Lower lobe of right lung (tissue), 2 donors: ENCODE data around the gene PTGDR. TPM values are rescaled to one million over a fixed set of nuclear protein-coding genes. Genes with fewer than 3 reads are reported as not detected.
A peak's percentile ranks its signal among the peaks of the same experiment; 100 is the strongest.

Experiments used
- ATAC-seq, 2 donors: fragments of 200-7000 bp; cut with Tn5 transposase; one replicate each; pipeline ENCODE4 v1.9.1; 2020 to 2022; ENCODE audit warnings: mild to moderate bottlenecking in 2 of 2, moderate library complexity in 2 of 2
- DNase-seq: peaks from one replicate; pipeline ENCODE4 v3.0.0-alpha.2; 2020
- H3K27ac ChIP-seq: fragments of 200-600 bp; one replicate; pipeline ENCODE4 v1.8.0; 2022
- H3K27me3 ChIP-seq: fragments of 200-600 bp; one replicate; pipeline ENCODE4 v1.8.0; 2022; ENCODE audit warnings: low read depth
- H3K36me3 ChIP-seq: fragments of 200-600 bp; one replicate; pipeline ENCODE4 v1.8.0; 2022; ENCODE audit warnings: mild to moderate bottlenecking
- H3K4me1 ChIP-seq: fragments of 200-600 bp; one replicate; pipeline ENCODE4 v1.8.0; 2022
- H3K4me3 ChIP-seq: fragments of 200-600 bp; one replicate; pipeline ENCODE4 v1.8.0; 2022; ENCODE audit warnings: mild to moderate bottlenecking
- H3K9me3 ChIP-seq: fragments of 200-600 bp; one replicate; pipeline ENCODE4 v1.8.0; 2022
- intact Hi-C: fragments of 100-400 bp; cut with DNase I; formaldehyde crosslinking; loops from one replicate; pipeline ENCODE4 v1.11.0; 2022
- total RNA-seq: library from RNA; stranded (reverse); fragmentation: NEBNext Ultra II Directional; extraction: Animal tissue kit (Norgen Biotek cat#: 25700); gene quantifications from one replicate; pipeline ENCODE4 v1.2.1, GENCODE V29; 2021
- TF ChIP-seq, protein P1 (sequence below): fragments of 200-600 bp; IDR thresholded peaks from one replicate; pipeline ENCODE4 v1.8.0; 2022; ENCODE audit warnings: antibody characterized with exemption, mild to moderate bottlenecking
- donor health status: DM: no; HTN: yes; CAD: no; lungs with severe emphysema.

Gene PTGDR
- total RNA-seq, 1 donor from 2014 or later = 2.2 TPM

GRCh38 chr14:52307905-52308304 is 40.4 kb downstream of the PTGDR start:
- H3K36me3 ChIP-seq = no peaks in the 10 kb centered on the region
- no peaks in the 10 kb centered on the region for H3K27me3 ChIP-seq
- DNase-seq (no peak), ATAC-seq (no peak)
- no peaks in the 10 kb centered on the region for H3K9me3 ChIP-seq
- intact Hi-C loops = no loop called here
- H3K4me1 ChIP-seq = peaks cover 17% of the 10 kb centered on the region
- H3K27ac ChIP-seq = no peak overlapping the region
- TF ChIP-seq, protein P1, sequence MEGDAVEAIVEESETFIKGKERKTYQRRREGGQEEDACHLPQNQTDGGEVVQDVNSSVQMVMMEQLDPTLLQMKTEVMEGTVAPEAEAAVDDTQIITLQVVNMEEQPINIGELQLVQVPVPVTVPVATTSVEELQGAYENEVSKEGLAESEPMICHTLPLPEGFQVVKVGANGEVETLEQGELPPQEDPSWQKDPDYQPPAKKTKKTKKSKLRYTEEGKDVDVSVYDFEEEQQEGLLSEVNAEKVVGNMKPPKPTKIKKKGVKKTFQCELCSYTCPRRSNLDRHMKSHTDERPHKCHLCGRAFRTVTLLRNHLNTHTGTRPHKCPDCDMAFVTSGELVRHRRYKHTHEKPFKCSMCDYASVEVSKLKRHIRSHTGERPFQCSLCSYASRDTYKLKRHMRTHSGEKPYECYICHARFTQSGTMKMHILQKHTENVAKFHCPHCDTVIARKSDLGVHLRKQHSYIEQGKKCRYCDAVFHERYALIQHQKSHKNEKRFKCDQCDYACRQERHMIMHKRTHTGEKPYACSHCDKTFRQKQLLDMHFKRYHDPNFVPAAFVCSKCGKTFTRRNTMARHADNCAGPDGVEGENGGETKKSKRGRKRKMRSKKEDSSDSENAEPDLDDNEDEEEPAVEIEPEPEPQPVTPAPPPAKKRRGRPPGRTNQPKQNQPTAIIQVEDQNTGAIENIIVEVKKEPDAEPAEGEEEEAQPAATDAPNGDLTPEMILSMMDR = no peak
- no peak overlapping the region for H3K4me3 ChIP-seq

- intact Hi-C loops = no loop called here
- Histone ChIP-seq H3K27ac (no peak overlapping the region), H3K4me3 (no peak overlapping the region), H3K36me3 (no peaks in the 10 kb centered on the region), H3K9me3 (no peaks in the 10 kb centered on the region), H3K4me1 (peaks cover 35% of the 10 kb centered on the region), H3K27me3 (peaks cover 4% of the 10 kb centered on the region)
- no peak for ATAC-seq
- TF ChIP-seq, protein P1 = no peak
- DNase-seq = no peak
Measured at GRCh38 chr14:52310541-52310940, 43.0 kb downstream of the PTGDR start.

GRCh38 chr14:52312931-52313355 is 45.4 kb downstream of the PTGDR start:
- TF ChIP-seq, protein P1 = no peak
- peak overlapping the region; percentile 68 for H3K4me3 ChIP-seq
- no peak for ATAC-seq
- peak overlapping the region; percentile 84 for H3K27ac ChIP-seq
- no peak for DNase-seq
- H3K27me3 ChIP-seq = peaks cover 4% of the 10 kb centered on the region
- intact Hi-C loops = no loop called here
- no peaks in the 10 kb centered on the region for H3K36me3 ChIP-seq
- peaks cover 35% of the 10 kb centered on the region for H3K4me1 ChIP-seq
- no peaks in the 10 kb centered on the region for H3K9me3 ChIP-seq

DNA sequence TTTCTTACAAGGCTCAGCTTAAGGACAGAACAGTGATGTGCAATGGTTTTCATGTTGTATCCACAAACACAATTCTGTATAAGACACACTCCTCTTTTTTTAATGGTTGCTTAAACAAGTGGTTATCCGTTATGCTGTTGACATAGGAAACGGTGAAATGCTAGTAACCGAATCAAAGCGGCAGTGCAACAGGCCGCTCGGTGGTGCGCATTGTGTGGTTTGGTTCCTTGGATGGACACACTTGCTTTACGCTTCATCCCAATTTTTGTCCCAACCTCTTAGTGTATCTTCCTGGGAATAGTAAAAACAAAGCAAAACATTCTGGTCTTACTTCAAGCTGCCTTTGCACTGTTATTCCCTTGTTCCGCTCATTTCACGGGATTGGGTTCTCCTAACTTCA is 46.0 kb downstream of the PTGDR start:
- H3K4me3 ChIP-seq = peak overlapping the region; percentile 68
- H3K36me3 ChIP-seq = no peaks in the 10 kb centered on the region
- TF ChIP-seq, protein P1 = no peak
- intact Hi-C loops = no loop called here
- DNase-seq (no peak), ATAC-seq (no peak)
- peak overlapping the region; percentile 84 for H3K27ac ChIP-seq
- peaks cover 35% of the 10 kb centered on the region for H3K4me1 ChIP-seq
- H3K27me3 ChIP-seq = peaks cover 4% of the 10 kb centered on the region
- H3K9me3 ChIP-seq = no peaks in the 10 kb centered on the region

- peaks cover 35% of the 10 kb centered on the region for H3K4me1 ChIP-seq
- no peaks in the 10 kb centered on the region for H3K36me3 ChIP-seq
- peak within 1 kb of the TSS; percentile 84 for H3K27ac ChIP-seq
- no peaks in the 10 kb centered on the region for H3K9me3 ChIP-seq
- peaks cover 4% of the 10 kb centered on the region for H3K27me3 ChIP-seq
- intact Hi-C loops = no loop called here
- TF ChIP-seq, protein P1 = no peak
- DNase-seq (peak; percentile 95), ATAC-seq (peak; percentile 92 to 94)
- H3K4me3 ChIP-seq = peak within 1 kb of the TSS; percentile 68
Measured at GRCh38 chr14:52313903-52314594, 46.6 kb downstream of the PTGDR start, which contains the start of gene PTGER2. PTGER2 (plus strand) TSS chr14:52314312; CDS start chr14:52314549, 237 bp downstream.
